ENCODE results near the gene VIL1.
A peak's percentile ranks its signal among the peaks of the same experiment; 100 is the strongest.

The VIL1 gene

GRCh38 chr2:218476676-218477075 is 57.8 kb downstream of the VIL1 start:
- TF ChIP-seq CTCF (conservative IDR thresholded peaks at IDR 0.05; ENCODE audit: low read length), result no peak
- DNase-seq (ENCODE audit: low read depth), result peak; percentile 56
- no peak overlapping the region for H3K4me3 ChIP-seq (ENCODE audit: low read length)

- H3K4me3 ChIP-seq (ENCODE audit: low read length), result no peak overlapping the region
- TF ChIP-seq CTCF (conservative IDR thresholded peaks at IDR 0.05; ENCODE audit: low read length), result no peak
- DNase-seq (ENCODE audit: low read depth), result no peak
Observed at GRCh38 chr2:218477247-218477646, 58.3 kb downstream of the VIL1 start.

GRCh38 chr2:218478544-218478943 is 59.6 kb downstream of the VIL1 start:
- DNase-seq (ENCODE audit: low read depth), result peak; percentile 24
- no peak overlapping the region for H3K4me3 ChIP-seq (ENCODE audit: low read length)
- no peak for TF ChIP-seq CTCF (conservative IDR thresholded peaks at IDR 0.05; ENCODE audit: low read length)

GRCh38 chr2:218479595-218479994 is 60.7 kb downstream of the VIL1 start:
- no peak for TF ChIP-seq CTCF (conservative IDR thresholded peaks at IDR 0.05; ENCODE audit: low read length)
- H3K4me3 ChIP-seq (ENCODE audit: low read length), result no peak overlapping the region
- no peak for DNase-seq (ENCODE audit: low read depth)

GRCh38 chr2:218482651-218483050 is 63.7 kb downstream of the VIL1 start:
- no peak overlapping the region for H3K4me3 ChIP-seq (ENCODE audit: low read length)
- peak; percentile 26 for DNase-seq (ENCODE audit: low read depth)
- TF ChIP-seq CTCF (conservative IDR thresholded peaks at IDR 0.05; ENCODE audit: low read length), result no peak

- no peak for DNase-seq (ENCODE audit: low read depth)
- TF ChIP-seq CTCF (conservative IDR thresholded peaks at IDR 0.05; ENCODE audit: low read length), result no peak
- no peak overlapping the region for H3K4me3 ChIP-seq (ENCODE audit: low read length)
Observed at GRCh38 chr2:218485986-218486667, 67.2 kb downstream of the VIL1 start.

GRCh38 chr2:218500501-218501060 is 81.7 kb downstream of the VIL1 start:
- no peak for DNase-seq (ENCODE audit: low read depth)
- TF ChIP-seq CTCF (conservative IDR thresholded peaks at IDR 0.05; ENCODE audit: low read length), result no peak
- H3K4me3 ChIP-seq (ENCODE audit: low read length), result no peak overlapping the region
